IPS-18a (cell line): Measurements from ENCODE around the gene CRYGC.
"Not testable (repeated sequence)": the region's sequence is repeated elsewhere in the genome, so short reads cannot be mapped to it uniquely, and the experiment has no call there.

ENCODE experiments used
- H3K27ac ChIP-seq: one replicate; pipeline ENCODE4 v1.5.1; 2013; ENCODE audit warnings: low read length
- H3K27me3 ChIP-seq: one replicate; pipeline ENCODE4 v1.6.1; 2013; ENCODE audit warnings: mild to moderate bottlenecking, low read length; ENCODE audit not compliant: control insufficient read depth, insufficient read depth
- H3K36me3 ChIP-seq: one replicate; pipeline ENCODE4 v1.6.1; 2013; ENCODE audit warnings: low read depth, low read length; ENCODE audit not compliant: control insufficient read depth
- H3K4me1 ChIP-seq: one replicate; pipeline ENCODE4 v1.6.1; 2013; ENCODE audit warnings: low read depth, low read length; ENCODE audit not compliant: control insufficient read depth
- H3K4me3 ChIP-seq: one replicate; pipeline ENCODE4 v1.5.1; 2013; ENCODE audit warnings: low read length
- H3K9ac ChIP-seq: one replicate; pipeline ENCODE4 v1.6.1; 2013; ENCODE audit warnings: mild to moderate bottlenecking, low read length, moderate library complexity
- H3K9me3 ChIP-seq: one replicate; pipeline ENCODE4 v1.6.1; 2013; ENCODE audit warnings: low read depth, low read length; ENCODE audit not compliant: control insufficient read depth

The CRYGC gene

GRCh38 chr2:208134928-208135586 is 5.4 kb upstream of the CRYGC start:
- no peaks in the 10 kb centered on the region for H3K27me3 ChIP-seq
- H3K4me3 ChIP-seq = no peak overlapping the region
- H3K36me3 ChIP-seq = no peaks in the 10 kb centered on the region
- no peaks in the 10 kb centered on the region for H3K9me3 ChIP-seq
- no peak overlapping the region for H3K27ac ChIP-seq
- no peaks in the 10 kb centered on the region for H3K4me1 ChIP-seq
- H3K9ac ChIP-seq = no peak overlapping the region

DNA sequence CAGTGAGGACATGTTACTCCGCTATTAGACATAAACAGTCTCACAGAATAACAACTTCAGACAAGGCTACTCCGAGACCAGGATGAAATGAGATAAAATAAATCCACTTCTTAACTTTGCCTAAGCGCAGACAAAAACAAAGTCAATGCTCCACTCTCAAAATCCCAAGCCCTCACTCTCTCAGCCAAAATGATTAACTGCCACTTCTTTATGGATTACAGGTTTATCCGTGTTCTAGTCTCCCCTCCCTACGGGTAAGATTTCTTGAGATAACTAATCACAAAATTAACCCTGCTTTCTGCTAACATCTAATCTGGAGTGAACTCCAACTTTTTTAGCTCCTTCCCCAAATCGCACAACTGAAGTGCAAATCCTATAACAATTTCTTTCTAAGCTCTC is 1.1 kb upstream of the CRYGC start:
- Histone ChIP-seq H3K4me1 (no peaks in the 10 kb centered on the region), H3K9ac (no peak overlapping the region), H3K27me3 (no peaks in the 10 kb centered on the region), H3K27ac (no peak overlapping the region), H3K9me3 (no peaks in the 10 kb centered on the region), H3K4me3 (no peak overlapping the region), H3K36me3 (no peaks in the 10 kb centered on the region)

GRCh38 chr2:208128136-208128535 is 1.5 kb downstream of the CRYGC start:
- Histone ChIP-seq H3K36me3 (no peaks in the 10 kb centered on the region), H3K4me1 (no peaks in the 10 kb centered on the region), H3K9ac (no peak overlapping the region), H3K4me3 (no peak overlapping the region), H3K27ac (no peak overlapping the region), H3K9me3 (no peaks in the 10 kb centered on the region), H3K27me3 (no peaks in the 10 kb centered on the region)

DNA sequence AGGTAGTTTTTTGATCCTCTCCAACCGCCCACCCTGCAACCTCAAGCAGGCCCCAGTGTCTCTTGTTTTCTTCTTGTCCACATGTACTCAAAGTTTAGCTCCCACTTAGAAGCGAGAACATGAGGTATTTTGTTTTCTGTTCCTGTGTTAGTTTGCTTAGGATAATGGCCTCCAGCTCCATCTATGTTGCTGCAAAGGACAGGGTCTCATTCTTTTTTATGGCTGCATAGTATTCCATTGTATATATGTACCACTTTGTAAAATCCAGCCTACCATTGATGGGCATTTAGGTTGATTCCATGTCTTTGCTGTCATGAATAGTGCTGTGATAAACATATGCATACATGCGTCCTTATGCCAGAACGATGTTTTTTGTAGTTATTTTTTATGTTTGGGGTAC is 2.5 kb downstream of the CRYGC start:
- H3K27me3 ChIP-seq = no peaks in the 10 kb centered on the region

GRCh38 chr2:208125251-208125650 is 4.4 kb downstream of the CRYGC start:
- Histone ChIP-seq H3K36me3 (no peaks in the 10 kb centered on the region), H3K9me3 (no peaks in the 10 kb centered on the region), H3K27me3 (no peaks in the 10 kb centered on the region), H3K4me1 (no peaks in the 10 kb centered on the region), H3K27ac (no peak overlapping the region), H3K9ac (no peak overlapping the region), H3K4me3 (no peak overlapping the region)

More for the DNA sequence above, 2.5 kb downstream of the CRYGC start:
- H3K4me1 ChIP-seq = no peaks in the 10 kb centered on the region
- no peak overlapping the region for H3K27ac ChIP-seq
- H3K36me3 ChIP-seq = no peaks in the 10 kb centered on the region
- no peak overlapping the region for H3K9ac ChIP-seq
- H3K4me3 ChIP-seq = no peak overlapping the region
- no peaks in the 10 kb centered on the region for H3K9me3 ChIP-seq

GRCh38 chr2:208124013-208124715 is 5.5 kb downstream of the CRYGC start, which contains the start of gene CRYGD:
Gene CRYGD, minus strand, starts transcription at chr2:208124524. Its CDS starts 51 bp downstream, at chr2:208124473.
- H3K4me1 ChIP-seq, H3K27me3 ChIP-seq, H3K9me3 ChIP-seq, H3K36me3 ChIP-seq, H3K9ac ChIP-seq, H3K4me3 ChIP-seq, H3K27ac ChIP-seq: not testable (repeated sequence)

DNA sequence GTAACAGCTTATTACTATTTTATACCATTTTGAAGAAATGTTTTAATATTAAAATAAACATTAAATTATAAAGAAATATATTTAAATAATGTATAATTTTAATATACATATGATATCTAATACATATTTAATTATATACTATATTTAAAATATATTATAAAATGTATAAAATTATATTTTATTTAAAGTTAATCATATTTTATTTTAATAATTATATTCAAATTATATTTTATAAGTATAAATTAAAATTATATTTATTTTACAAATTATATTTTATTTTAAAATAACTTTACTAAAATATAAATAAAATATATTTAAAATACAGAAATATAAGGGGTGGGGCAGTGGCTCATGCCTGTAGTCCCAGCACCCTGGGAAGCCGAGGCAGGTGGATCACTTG is 7.4 kb downstream of the CRYGC start:
- Histone ChIP-seq H3K36me3 (no peaks in the 10 kb centered on the region), H3K9ac (no peak overlapping the region)

GRCh38 chr2:208118918-208119317 is 10.7 kb downstream of the CRYGC start:
- H3K4me1 ChIP-seq = no peaks in the 10 kb centered on the region

More for the DNA sequence above, 7.4 kb downstream of the CRYGC start:
- H3K9me3 ChIP-seq = no peaks in the 10 kb centered on the region
- H3K27ac ChIP-seq = no peak overlapping the region
- no peaks in the 10 kb centered on the region for H3K4me1 ChIP-seq
- H3K4me3 ChIP-seq = no peak overlapping the region
- no peaks in the 10 kb centered on the region for H3K27me3 ChIP-seq

GRCh38 chr2:208117390-208117789 is 12.2 kb downstream of the CRYGC start:
- not testable (repeated sequence) for H3K36me3 ChIP-seq, H3K4me3 ChIP-seq, H3K27me3 ChIP-seq, H3K27ac ChIP-seq, H3K9me3 ChIP-seq, H3K9ac ChIP-seq
- H3K4me1 ChIP-seq = peaks cover 11% of the 10 kb centered on the region

More at GRCh38 chr2:208118918-208119317, 10.7 kb downstream of the CRYGC start:
- Histone ChIP-seq H3K9me3 (no peaks in the 10 kb centered on the region), H3K4me3 (no peak overlapping the region), H3K27ac (no peak overlapping the region), H3K9ac (no peak overlapping the region), H3K36me3 (no peaks in the 10 kb centered on the region), H3K27me3 (no peaks in the 10 kb centered on the region)

DNA sequence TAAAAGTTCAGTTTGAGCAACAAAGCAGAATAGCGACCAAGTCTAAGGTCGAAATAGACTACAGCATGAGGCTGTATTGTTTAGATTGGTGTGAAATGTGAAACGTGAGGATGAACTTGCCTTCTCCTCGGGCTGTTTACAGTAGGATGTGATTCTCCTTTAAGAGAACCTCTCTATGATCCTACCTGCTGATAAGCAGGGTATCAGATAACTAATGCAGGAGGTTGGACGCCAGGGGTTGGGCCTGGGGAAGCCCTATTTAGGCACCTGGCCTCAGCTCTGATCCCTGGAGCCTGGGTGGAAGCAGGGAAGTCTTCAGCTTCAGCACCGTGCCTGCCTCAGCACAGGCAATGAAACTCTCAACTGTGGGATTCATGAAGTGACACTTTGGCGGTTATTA is 16.7 kb downstream of the CRYGC start:
- H3K4me1 ChIP-seq = peaks cover 17% of the 10 kb centered on the region
- peak overlapping the region; percentile 63 for H3K4me3 ChIP-seq
- peak overlapping the region; percentile 55 for H3K9ac ChIP-seq
- no peaks in the 10 kb centered on the region for H3K36me3 ChIP-seq
- H3K27ac ChIP-seq = no peak overlapping the region
- no peaks in the 10 kb centered on the region for H3K9me3 ChIP-seq
- H3K27me3 ChIP-seq = no peaks in the 10 kb centered on the region

- Histone ChIP-seq H3K4me3 (peak overlapping the region; percentile 63), H3K4me1 (peaks cover 23% of the 10 kb centered on the region), H3K9ac (peak overlapping the region; percentile 55)
- H3K27ac ChIP-seq, H3K9me3 ChIP-seq, H3K36me3 ChIP-seq, H3K27me3 ChIP-seq: not testable (repeated sequence)
These were observed 17.3 kb downstream of the CRYGC start for GRCh38 chr2:208112273-208112745.

DNA sequence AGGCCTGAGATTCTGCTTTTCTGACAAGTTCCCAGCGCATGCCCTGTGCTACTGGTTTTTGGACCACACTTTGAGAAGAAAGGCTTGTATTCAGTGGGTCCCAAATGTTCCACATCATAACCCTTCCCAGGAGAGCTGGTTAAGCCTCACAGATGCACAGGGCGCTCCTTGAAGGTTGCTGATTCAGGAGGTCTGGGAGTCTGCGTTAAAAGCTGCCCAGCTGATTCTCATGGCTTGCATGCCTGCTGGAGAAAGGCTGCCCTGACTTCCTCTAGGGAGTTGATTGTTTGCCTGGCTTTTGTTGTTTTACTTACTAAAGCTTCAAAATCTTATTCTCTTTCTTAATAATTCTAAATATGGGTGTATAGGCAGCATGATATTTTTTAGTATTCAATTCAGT is 26.0 kb downstream of the CRYGC start:
- Histone ChIP-seq H3K9me3 (no peaks in the 10 kb centered on the region), H3K27ac (no peak overlapping the region), H3K4me3 (no peak overlapping the region), H3K4me1 (peaks cover 12% of the 10 kb centered on the region), H3K9ac (no peak overlapping the region), H3K36me3 (no peaks in the 10 kb centered on the region), H3K27me3 (no peaks in the 10 kb centered on the region)
